Jurkat, Clone E6-1 (cell line): ENCODE measurements around the gene UFL1.

ENCODE experiments used
- DNase-seq: peaks from one replicate; pipeline ENCODE4 v3.0.0-alpha.2; 2011; ENCODE audit warnings: low read depth, low spot score
- H3K4me3 ChIP-seq: 2 replicates; pipeline ENCODE4 v1.5.1; 2011; ENCODE audit warnings: mild to moderate bottlenecking, low read length, control low read depth, moderate library complexity

The UFL1 gene

GRCh38 chr6:96563853-96564252, 42.2 kb downstream of the UFL1 start:
- DNase-seq: no peak
- no peak overlapping the region for H3K4me3 ChIP-seq

DNA sequence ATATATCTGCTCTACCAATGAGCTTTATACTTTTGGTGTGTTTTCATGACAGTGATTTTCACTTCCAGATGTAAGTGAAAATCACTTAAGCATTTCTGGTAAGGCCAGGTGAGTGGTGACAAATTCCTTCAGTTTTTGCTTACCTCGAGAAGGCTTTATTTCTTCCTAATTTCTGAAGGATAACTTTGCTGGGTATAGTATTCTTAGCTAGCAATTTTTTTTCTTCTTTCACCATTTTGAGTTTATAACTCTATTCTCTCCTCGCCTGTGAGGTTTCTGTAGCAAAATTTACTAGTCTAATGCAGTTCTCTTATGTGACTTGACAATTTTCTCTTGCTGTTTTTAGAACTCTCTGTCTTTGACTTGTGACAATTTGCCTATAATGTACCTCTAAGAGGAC, 48.4 kb downstream of the UFL1 start:
- no peak for DNase-seq
- H3K4me3 ChIP-seq: no peak overlapping the region

DNA sequence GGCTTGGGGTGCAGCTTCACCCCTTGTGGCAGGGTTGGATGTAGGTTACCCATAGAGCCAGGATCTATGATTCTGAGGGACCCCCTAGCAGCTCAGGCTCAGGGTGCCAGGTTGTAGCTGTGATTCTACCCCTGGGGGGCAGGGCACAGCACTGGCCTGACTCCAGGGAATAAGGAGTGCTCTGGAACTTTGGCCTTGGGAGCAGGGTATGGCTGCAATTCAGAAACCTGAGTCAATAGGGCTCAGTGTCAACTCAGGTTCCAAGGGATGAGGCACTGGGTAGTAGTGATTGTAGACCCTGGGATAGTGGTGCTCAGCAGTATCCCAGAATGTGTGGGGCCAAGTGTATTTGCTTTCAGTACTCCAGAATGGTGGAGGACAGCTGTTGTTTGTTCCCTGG, 49.9 kb downstream of the UFL1 start:
- H3K4me3 ChIP-seq: no peak overlapping the region
- no peak for DNase-seq

GRCh38 chr6:96575359-96575758, 53.8 kb downstream of the UFL1 start:
- no peak for DNase-seq
- H3K4me3 ChIP-seq: no peak overlapping the region

DNA sequence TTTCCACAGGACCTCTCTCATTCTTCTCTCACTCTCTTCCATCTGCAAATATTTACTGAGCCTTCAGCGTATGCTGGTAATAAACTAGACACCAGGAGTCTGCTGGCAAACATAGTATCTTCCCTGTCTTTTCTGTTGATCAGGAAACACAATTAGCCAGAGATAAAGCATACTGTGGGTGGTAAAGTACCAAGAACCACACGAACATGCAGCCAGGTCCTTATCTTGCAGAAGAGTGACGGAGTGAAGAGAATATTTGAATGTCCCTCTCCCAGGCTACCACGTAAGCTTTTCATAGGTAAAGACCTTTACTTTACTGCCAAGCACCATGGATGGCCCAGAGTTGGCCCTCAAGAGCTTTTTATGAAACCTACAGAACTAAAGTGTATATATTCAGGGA, 54.6 kb downstream of the UFL1 start:
- DNase-seq: no peak
- no peak overlapping the region for H3K4me3 ChIP-seq

- no peak for DNase-seq
- H3K4me3 ChIP-seq: no peak overlapping the region
These were observed 60.4 kb downstream of the UFL1 start for GRCh38 chr6:96582021-96582420.

GRCh38 chr6:96582436-96582835, 60.8 kb downstream of the UFL1 start:
- no peak for DNase-seq
- no peak overlapping the region for H3K4me3 ChIP-seq

- no peak overlapping the region for H3K4me3 ChIP-seq
- DNase-seq: no peak
These were observed 82.8 kb downstream of the UFL1 start for GRCh38 chr6:96604420-96604819.
